Measurements from ENCODE around the gene ARHGEF37. TPM values are rescaled to one million over a fixed set of nuclear protein-coding genes. Genes with fewer than 3 reads are reported as not detected.

The ARHGEF37 gene
- total RNA-seq, 1 donor from 2014 or later: 17.7 TPM

- peak overlapping the region; percentile 99 for H3K27ac ChIP-seq
- TF ChIP-seq CTCF (IDR thresholded peaks at IDR 0.05) (no peak), POLR2AphosphoS5 (IDR thresholded peaks at IDR 0.05; ENCODE audit: insufficient read depth in 1 of 2, low read depth in 1 of 2) (no peak), POLR2A (IDR thresholded peaks at IDR 0.05) (no peak)
- DNase-seq (ENCODE audit: extremely low spot score in 2 of 2): no peak
- H3K27me3 ChIP-seq: no peaks in the 10 kb centered on the region
- H3K36me3 ChIP-seq: peaks cover 0 to 15% of the 10 kb centered on the region in 2 donors
- intact Hi-C loops (cut with DNase I): loop anchor here (5.0 kb wide), 1 partner anchor 175 kb away; the partner anchor contains the start of gene IL17B
- H3K9me3 ChIP-seq: no peaks in the 10 kb centered on the region
- H3K4me3 ChIP-seq: peak overlapping the region; percentile 90 to 91
- peaks cover 30% of the 10 kb centered on the region for H3K4me1 ChIP-seq
These were observed 29.2 kb upstream of the ARHGEF37 start for GRCh38 chr5:149552038-149552494.

GRCh38 chr5:149552553-149553160 lies 28.6 kb upstream of the ARHGEF37 start:
- intact Hi-C loops (cut with DNase I): loop anchor here (5.0 kb wide), 1 partner anchor 175 kb away; the partner anchor contains the start of gene IL17B
- Histone ChIP-seq H3K27ac (no peak overlapping the region), H3K4me3 (no peak overlapping the region), H3K4me1 (peaks cover 24% of the 10 kb centered on the region), H3K9me3 (no peaks in the 10 kb centered on the region), H3K36me3 (peaks cover 0 to 15% of the 10 kb centered on the region in 2 donors), H3K27me3 (no peaks in the 10 kb centered on the region)
- no peak for DNase-seq (ENCODE audit: extremely low spot score in 2 of 2)
- TF ChIP-seq CTCF (IDR thresholded peaks at IDR 0.05) (no peak), POLR2A (IDR thresholded peaks at IDR 0.05) (no peak)

- H3K27ac ChIP-seq: peak overlapping the region; percentile 2
- no peaks in the 10 kb centered on the region for H3K27me3 ChIP-seq
- no peak overlapping the region for H3K4me3 ChIP-seq
- no peak for DNase-seq (ENCODE audit: extremely low spot score in 2 of 2)
- no peak for TF ChIP-seq CTCF (IDR thresholded peaks at IDR 0.05)
- TF ChIP-seq POLR2A (IDR thresholded peaks at IDR 0.05): no peak
- no peak for TF ChIP-seq POLR2AphosphoS5 (IDR thresholded peaks at IDR 0.05; ENCODE audit: insufficient read depth in 1 of 2, low read depth in 1 of 2)
- no peaks in the 10 kb centered on the region for H3K36me3 ChIP-seq
- intact Hi-C loops (cut with DNase I): loop anchor here (5.0 to 10.0 kb wide), 2 partner anchors 117 to 295 kb away; no protein-coding TSS in a partner anchor
- H3K9me3 ChIP-seq: no peaks in the 10 kb centered on the region
- peaks cover 45% of the 10 kb centered on the region for H3K4me1 ChIP-seq
These were observed 21.6 kb upstream of the ARHGEF37 start for GRCh38 chr5:149559706-149560105.

- H3K9me3 ChIP-seq: no peaks in the 10 kb centered on the region
- intact Hi-C loops (cut with DNase I): loop anchor here (5.0 to 10.0 kb wide), 2 partner anchors 120 to 297 kb away; no protein-coding TSS in a partner anchor
- H3K36me3 ChIP-seq: no peaks in the 10 kb centered on the region
- peak in 1 of 2 donors; percentile 84 for DNase-seq (ENCODE audit: extremely low spot score in 2 of 2)
- peaks cover 49% of the 10 kb centered on the region for H3K4me1 ChIP-seq
- no peak overlapping the region for H3K4me3 ChIP-seq
- H3K27ac ChIP-seq: peak overlapping the region; percentile 86
- no peaks in the 10 kb centered on the region for H3K27me3 ChIP-seq
- TF ChIP-seq POLR2AphosphoS5 (IDR thresholded peaks at IDR 0.05; ENCODE audit: insufficient read depth in 1 of 2, low read depth in 1 of 2): peak in 1 of 2 donors; percentile 98
- TF ChIP-seq CTCF (IDR thresholded peaks at IDR 0.05): no peak
These were observed 19.4 kb upstream of the ARHGEF37 start for GRCh38 chr5:149561848-149562247.

GRCh38 chr5:149563466-149563865 lies 17.8 kb upstream of the ARHGEF37 start:
- intact Hi-C loops (cut with DNase I): loop anchor here (5.0 to 10.0 kb wide), 2 partner anchors 121 to 299 kb away; no protein-coding TSS in a partner anchor
- DNase-seq (ENCODE audit: extremely low spot score in 2 of 2): no peak
- H3K4me1 ChIP-seq: peaks cover 49% of the 10 kb centered on the region

More at GRCh38 chr5:149563466-149563865, 17.8 kb upstream of the ARHGEF37 start:
- Histone ChIP-seq H3K4me3 (no peak overlapping the region), H3K36me3 (no peaks in the 10 kb centered on the region), H3K27me3 (no peaks in the 10 kb centered on the region), H3K9me3 (no peaks in the 10 kb centered on the region), H3K27ac (peak overlapping the region; percentile 86)
- no peak for TF ChIP-seq POLR2A (IDR thresholded peaks at IDR 0.05)
- TF ChIP-seq POLR2AphosphoS5 (IDR thresholded peaks at IDR 0.05; ENCODE audit: insufficient read depth in 1 of 2, low read depth in 1 of 2): no peak
- TF ChIP-seq CTCF (IDR thresholded peaks at IDR 0.05): no peak
